Stimulated activated CD8-positive, alpha-beta memory T cell treated with anti-CD3 and anti-CD28 coated beads, Interleukin-7, amount 100 ng/mL, for 48 hours (primary cell): ENCODE results near the gene CHST1.

Source experiments
- DNase-seq, 2 donors: peaks; one replicate each; pipeline ENCODE4 v3.0.0-alpha.2; 2020; ENCODE audit warnings: low read depth in 1 of 2; ENCODE audit errors: extremely low read depth in 1 of 2

Gene CHST1

DNA sequence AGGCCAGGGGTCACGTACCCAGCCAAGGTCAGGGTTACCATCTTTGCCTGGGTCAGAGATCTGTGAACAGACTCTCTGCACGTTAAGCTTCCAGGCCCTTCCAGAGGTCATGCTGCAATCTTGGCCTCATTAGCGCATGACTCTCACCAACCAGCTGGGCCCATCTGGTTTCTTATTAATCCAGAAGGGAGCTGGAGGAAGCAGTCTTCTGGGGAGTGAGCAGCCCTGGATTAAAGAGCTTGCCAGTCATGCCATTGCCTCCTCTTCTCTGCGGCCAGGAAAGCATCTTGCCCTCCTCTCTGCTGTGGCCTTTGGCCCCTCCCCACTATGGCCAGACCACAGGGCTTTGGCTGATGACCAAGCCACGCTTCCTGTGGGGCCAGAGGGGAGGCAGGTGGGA lies 57.4 kb downstream of the CHST1 start:
- no peak for DNase-seq

DNA sequence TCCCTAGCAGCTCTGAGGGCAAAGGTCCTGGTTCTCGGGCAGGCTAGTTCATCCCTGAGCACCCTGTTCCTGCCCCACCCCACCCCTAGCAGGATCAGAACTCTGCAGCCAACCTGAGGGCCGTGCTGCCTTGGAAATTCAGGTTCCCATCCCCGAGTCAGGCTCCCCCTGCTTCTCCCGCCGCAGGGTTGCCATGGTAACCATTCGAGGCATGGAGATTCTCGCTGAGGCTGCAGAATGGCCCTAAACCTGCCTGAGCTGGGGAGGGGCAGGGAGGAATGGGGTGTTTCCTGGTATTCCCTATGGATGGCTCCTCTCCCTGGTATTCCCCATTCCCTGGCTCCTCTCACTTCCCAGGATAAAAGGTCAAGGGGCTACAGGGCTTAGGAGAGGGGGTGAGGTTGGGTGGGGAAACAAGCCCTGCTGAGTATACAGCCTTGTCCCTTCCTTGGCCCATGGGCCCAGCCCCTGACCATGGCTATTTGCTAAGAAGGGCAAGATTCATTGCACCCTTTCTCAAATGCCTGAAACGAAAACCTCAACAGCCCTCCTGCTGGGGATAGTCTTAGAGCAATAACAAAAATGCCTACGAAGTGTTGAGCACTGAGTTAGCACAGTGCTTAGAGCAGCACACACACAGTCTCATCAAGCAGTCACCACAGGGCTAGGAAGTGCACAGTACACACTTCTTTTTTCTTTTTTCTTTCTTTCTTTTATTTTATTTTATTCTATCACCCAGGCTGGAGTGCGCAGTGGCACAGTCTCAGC lies 58.7 kb downstream of the CHST1 start:
- no peak for DNase-seq

DNA sequence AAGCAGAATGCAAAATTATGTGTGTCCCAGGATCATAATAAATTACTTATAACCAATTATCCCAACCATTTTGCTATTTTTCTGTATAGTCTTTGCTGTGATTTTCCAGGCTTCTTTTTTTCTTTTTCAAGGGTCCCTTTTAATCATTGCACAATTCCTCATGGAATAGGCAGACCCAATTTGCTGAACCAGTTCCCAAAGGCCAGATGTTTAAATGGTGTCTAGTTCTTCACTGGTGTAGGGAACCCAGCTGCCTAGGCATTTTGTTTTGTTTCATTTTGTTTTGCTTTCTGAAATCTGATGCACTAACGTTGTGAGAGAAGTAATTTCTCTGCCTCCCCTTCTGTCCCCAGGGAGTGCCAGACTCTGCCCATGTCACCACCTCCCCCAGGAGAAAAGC lies 60.4 kb downstream of the CHST1 start:
- no peak for DNase-seq

DNA sequence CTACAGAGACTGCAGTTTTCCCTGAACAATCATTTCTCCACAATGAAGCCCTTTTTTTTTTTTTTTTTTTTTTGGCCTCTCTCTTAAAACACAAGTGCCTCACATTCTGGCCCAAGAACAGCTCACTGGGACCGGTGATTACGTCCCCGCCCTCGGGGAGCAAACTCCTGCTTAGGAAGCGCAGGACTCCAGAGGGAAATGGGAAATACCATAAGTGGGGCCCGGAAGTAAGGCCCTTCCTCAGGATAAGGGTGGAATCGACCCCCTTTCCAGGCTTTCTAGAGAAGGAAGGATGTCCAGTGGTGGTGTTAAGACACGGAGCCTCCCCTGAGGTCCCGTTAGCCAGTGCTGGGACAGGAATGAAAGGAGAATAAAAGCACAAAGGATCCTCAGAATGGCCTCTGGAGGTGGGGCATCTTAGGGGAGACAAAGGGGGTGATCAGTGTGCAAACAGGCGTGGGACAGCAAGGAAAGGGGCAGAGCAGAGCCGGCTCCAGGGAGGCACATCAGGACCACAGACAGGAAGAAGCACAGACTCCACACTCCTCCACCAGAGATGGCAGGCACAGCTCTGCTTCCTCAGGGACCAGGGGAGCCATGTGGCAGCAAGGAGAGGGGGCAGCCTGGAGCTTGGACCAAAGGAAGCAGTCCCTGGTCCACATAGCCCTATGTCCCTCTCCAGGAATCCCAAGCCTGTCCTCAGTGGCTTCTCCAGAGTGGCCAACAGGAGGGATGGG lies 61.3 kb downstream of the CHST1 start:
- DNase-seq: no peak

DNA sequence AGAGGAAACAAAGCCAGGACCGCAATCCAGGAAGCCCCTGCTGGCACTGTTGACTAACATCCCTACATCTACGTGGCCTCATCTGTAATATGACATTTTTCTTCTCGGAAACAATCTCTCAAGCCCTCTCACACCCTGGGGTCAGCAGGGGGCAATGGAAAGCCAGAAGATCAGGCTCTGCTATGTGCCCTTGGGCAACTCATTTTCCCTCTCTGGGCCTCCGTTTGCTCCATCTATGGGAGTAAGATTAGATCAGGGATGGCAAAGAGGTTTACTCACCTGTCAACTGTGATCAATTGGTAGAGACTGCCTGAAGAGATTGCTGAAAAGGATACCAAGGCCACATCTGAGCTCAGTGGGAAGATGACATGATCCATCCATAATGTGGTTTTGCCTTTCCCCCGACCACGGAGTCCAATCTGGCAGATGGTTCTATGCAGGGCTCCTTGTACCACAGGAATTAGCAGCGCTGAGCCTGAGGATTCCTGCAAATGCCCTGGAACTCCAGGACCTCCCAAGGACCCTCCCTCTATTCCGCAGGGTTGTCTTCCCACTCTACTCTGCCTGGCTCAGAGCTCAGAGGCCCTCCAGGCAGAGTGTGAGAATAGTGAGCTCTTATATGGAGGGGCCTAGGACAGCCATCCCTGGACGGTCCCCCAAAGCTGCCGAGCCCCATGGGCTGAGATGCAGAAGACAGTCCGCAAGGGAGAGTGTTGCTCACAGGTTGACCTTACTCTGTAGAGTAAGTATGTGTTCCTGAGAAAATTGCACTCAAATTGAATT lies 66.1 kb downstream of the CHST1 start:
- DNase-seq: no peak
